K562 (cell line): Measurements from ENCODE around the gene AIFM3. TPM values are rescaled to one million over a fixed set of nuclear protein-coding genes. Genes with fewer than 3 reads are reported as not detected.

Experiments
- ATAC-seq: fragments of 200-7000 bp; cut with Tn5 transposase; 3 replicates; pipeline ENCODE4 v1.9.1; 2020; ENCODE audit warnings: moderate library complexity
- BruUV-seq: library from RNA; stranded (reverse); fragments of 400-500 nt; replicated peaks from 2 replicates; lab custom pipeline; 2021; lab: Mats Ljungman, UMichigan
- CTCF ChIA-PET: fragments of 300-600 bp; formaldehyde crosslinking; extraction: SDS; loops from one replicate; lab custom pipeline; 2021; ENCODE audit warnings: low intra/inter-chr PET ratio; lab: Yijun Ruan, JAX
- POLR2A ChIA-PET: fragments of 300-600, 350-650 bp; sonication (Branson Sonifier 250); formaldehyde crosslinking; extraction: SDS; loops from one replicate; lab custom pipeline; 2021; ENCODE audit warnings: antibody characterized with exemption, inconsistent platforms; lab: Yijun Ruan, JAX
- DNase-seq, 4 experiments: peaks; one replicate each; pipeline versions ENCODE4 v3.0.0 to v3.0.0-alpha.2; 2011 to 2018; ENCODE audit warnings: low spot score in 3 of 4, mixed read lengths in 3 of 4; ENCODE audit errors: extremely low read depth in 1 of 4
- FAIRE-seq: peaks from 2 replicates; lab custom pipeline; 2011; peaks lifted over from hg19 to GRCh38; lab: Jason Lieb, UNC
- H2AFZ ChIP-seq: 2 replicates; pipeline ENCODE4 v1.6.0; 2011; ENCODE audit warnings: low read depth, low read length, control low read depth, inconsistent platforms
- H3K27ac ChIP-seq: fragments of 200-600 bp; 3 replicates; pipeline ENCODE4 v1.8.0; 2011; ENCODE audit warnings: low read depth, mild to moderate bottlenecking, control low read depth, inconsistent platforms, low read length, moderate library complexity, mixed read lengths; ENCODE audit errors: extremely low read depth
- H3K27me3 ChIP-seq, 2 experiments: fragments of 300-600 bp in 1 of 2; 2 replicates in 1 of 2; 3 replicates in 1 of 2; pipeline versions ENCODE4 v1.6.0 to v1.8.0; 2011; ENCODE audit warnings: inconsistent platforms in 2 of 2, low read length in 2 of 2, mild to moderate bottlenecking in 1 of 2, mixed read lengths in 1 of 2, moderate library complexity in 1 of 2; ENCODE audit not compliant: control insufficient read depth in 2 of 2, insufficient read depth in 2 of 2
- H3K36me3 ChIP-seq: fragments of 300-600 bp; 3 replicates; pipeline ENCODE4 v1.8.0; 2011; ENCODE audit warnings: mild to moderate bottlenecking, low read length, inconsistent platforms; ENCODE audit not compliant: control insufficient read depth, insufficient read depth
- H3K4me1 ChIP-seq, 2 experiments: fragments of 200-600 bp in 1 of 2; replicated peaks in 1 of 2; 2 replicates in 1 of 2; 3 replicates in 1 of 2; pipeline versions ENCODE4 v1.5.1 to v1.8.0; 2011; ENCODE audit warnings: inconsistent platforms in 2 of 2, low read length in 2 of 2, mild to moderate bottlenecking in 1 of 2, mixed read lengths in 1 of 2, moderate library complexity in 1 of 2; ENCODE audit not compliant: control insufficient read depth in 2 of 2, insufficient read depth in 2 of 2
- H3K4me2 ChIP-seq: 2 replicates; pipeline ENCODE4 v1.6.1; 2011; ENCODE audit warnings: low read length, control low read depth, inconsistent platforms, mixed read lengths; ENCODE audit not compliant: insufficient read depth
- H3K4me3 ChIP-seq: fragments of 200-600 bp; sonication (generic), shearing (Covaris generic); 2 replicates; pipeline ENCODE4 v1.5.1; 2016; ENCODE audit warnings: control low read depth, inconsistent platforms
- H3K79me2 ChIP-seq: fragments of 200-600 bp; 3 replicates; pipeline ENCODE4 v1.8.0; 2011; ENCODE audit warnings: low read length, inconsistent platforms; ENCODE audit not compliant: control insufficient read depth, insufficient read depth
- H3K9ac ChIP-seq, 2 experiments: 2 replicates each; pipeline versions ENCODE4 v1.6.0 to v1.6.1; 2011; ENCODE audit warnings: low read depth in 2 of 2, low read length in 2 of 2, control low read depth in 1 of 2, inconsistent platforms in 1 of 2, mild to moderate bottlenecking in 1 of 2, mixed read lengths in 1 of 2; ENCODE audit not compliant: insufficient read depth in 1 of 2
- H3K9me1 ChIP-seq: one replicate; pipeline ENCODE4 v1.6.0; 2011; ENCODE audit warnings: inconsistent platforms, mild to moderate bottlenecking, low read length, moderate library complexity; ENCODE audit not compliant: control insufficient read depth, insufficient read depth
- H3K9me3 ChIP-seq: replicated peaks from 2 replicates; pipeline ENCODE4 v1.5.1; 2011; ENCODE audit warnings: low read depth, low read length, inconsistent platforms; ENCODE audit not compliant: control insufficient read depth, insufficient read depth
- H4K20me1 ChIP-seq: replicated peaks from 2 replicates; pipeline ENCODE4 v1.6.1; 2011; ENCODE audit warnings: low read length, inconsistent platforms, mixed read lengths; ENCODE audit not compliant: control insufficient read depth, insufficient read depth
- ATF2 ChIP-seq: sonication (generic); formaldehyde crosslinking; IDR thresholded peaks from 2 replicates; pipeline ENCODE4 v1.8.1; 2022; ENCODE audit warnings: missing genetic modification reagents
- FOXM1 ChIP-seq, 2 experiments: fragments of 450-650 bp in 1 of 2; sonication (generic) in 1 of 2; formaldehyde crosslinking in 1 of 2; IDR thresholded peaks; 2 replicates each; pipeline versions ENCODE4 v1.6.1 to v1.9.0; 2017 to 2022; ENCODE audit warnings: low read depth in 2 of 2, mild to moderate bottlenecking in 2 of 2, missing genetic modification reagents in 1 of 2, moderate library complexity in 1 of 2
- IFI16 ChIP-seq: fragments of 250-450 bp; sonication (Bioruptor Pico); IDR thresholded peaks from 2 replicates; pipeline ENCODE4 v2.1.2; 2022; ENCODE audit warnings: mild to moderate bottlenecking, inconsistent platforms
- MAX ChIP-seq: sonication (generic); formaldehyde crosslinking; IDR thresholded peaks from 2 replicates; pipeline ENCODE4 v1.9.0; 2022; ENCODE audit warnings: mild to moderate bottlenecking, missing genetic modification reagents
- NCOA2 ChIP-seq, 2 experiments: fragments of 450-650 bp; IDR thresholded peaks; 2 replicates each; pipeline ENCODE4 v1.6.1; 2018; ENCODE audit warnings: mild to moderate bottlenecking in 2 of 2, moderate library complexity in 1 of 2; ENCODE audit not compliant: partially characterized antibody in 2 of 2
- PTRF ChIP-seq: fragments of 450-650 bp; IDR thresholded peaks from 2 replicates; pipeline ENCODE4 v1.6.1; 2016; ENCODE audit warnings: mild to moderate bottlenecking, missing genetic modification characterization, missing compliant biosample characterization
- STAG1 ChIP-seq: sonication (generic); formaldehyde crosslinking; IDR thresholded peaks from 2 replicates; pipeline ENCODE4 v1.5.0; 2020; ENCODE audit warnings: missing genetic modification reagents, borderline replicate concordance
- TSHZ1 ChIP-seq: fragments of 250-450 bp; sonication (Bioruptor Pico); IDR thresholded peaks from 2 replicates; pipeline ENCODE4 v1.4.0; 2020; ENCODE audit warnings: mild to moderate bottlenecking, moderate library complexity
- ZFP91 ChIP-seq: sonication (generic); formaldehyde crosslinking; IDR thresholded peaks from 2 replicates; pipeline ENCODE4 v1.8.0; 2022; ENCODE audit warnings: mild to moderate bottlenecking, missing genetic modification reagents
- ZNF277 ChIP-seq: fragments of 250-450 bp; sonication (Bioruptor Pico); IDR thresholded peaks from 2 replicates; pipeline ENCODE4 v1.8.0; 2022; ENCODE audit warnings: inconsistent platforms, mild to moderate bottlenecking, moderate library complexity, borderline replicate concordance
- WGBS: fragments of 100-300 bp; shearing (Covaris generic); methylation state at CpG from one replicate; pipeline ENCODE4 v1.1.6; 2016; ENCODE audit warnings: low coverage, mixed read lengths; ENCODE audit not compliant: insufficient coverage; ENCODE audit errors: missing lambda C conversion rate; 5-methylcytosine and 5-hydroxymethylcytosine counted together
- in situ Hi-C: fragments of 300-500 bp; cut with MboI; formaldehyde crosslinking; loops from 4 replicates; pipeline ENCODE4 v1.15.0; 2018; ENCODE audit warnings: inconsistent platforms, mixed read lengths
- intact Hi-C: fragments of 100-400 bp; cut with micrococcal nuclease; formaldehyde crosslinking; loops from 2 replicates; pipeline ENCODE4 v1.14.2; 2022
- polyA plus RNA-seq, 8 experiments: library from polyadenylated mRNA; depleted of rRNA in 4 of 8; stranded (reverse) in 5 of 8; unstranded in 3 of 8; fragments of >200 nt; fragmentation: Nextera tagmentation in 2 of 8; fragmentation: Illumina TruSeq in 1 of 8; extraction: Ambion mirVana in 2 of 8; extraction: Trizol in 1 of 8; gene quantifications; 2 replicates each; pipeline versions ENCODE4 v1.2.1 to v1.2.3, GENCODE V29; 2011 to 2014; ENCODE audit warnings: inconsistent platforms in 1 of 8, missing spikeins in 1 of 8
- total RNA-seq, 7 experiments: library from RNA; depleted of rRNA in 6 of 7; stranded (reverse); fragments of >200 nt in 6 of 7; fragmentation: Illumina TruSeq in 2 of 7; extraction: Trizol in 2 of 7; gene quantifications; 2 replicates each; pipeline versions ENCODE4 v1.2.1 to v1.2.3, GENCODE V29; 2011 to 2021; ENCODE audit warnings: low replicate concordance in 1 of 7

Gene AIFM3
- total and polyA plus RNA-seq, 9 of the 15 experiments (the other 6 are each of a cell fraction or from before 2014, with no cell fraction given): 0.03 to 0.20 (median 0.07) TPM; not detected in 1

- TF ChIP-seq ATF2 (CRISPR knock-in tag): no peak
These were observed 26.8 kb upstream of the AIFM3 start (continued) for GRCh38 chr22:20940186-20940651.

- Histone ChIP-seq H3K27ac (no peak overlapping the region; the same call in 2 of the 3 replicates), H3K79me2 (peaks cover 97% of the 10 kb centered on the region), H3K4me1 (peaks cover 23 to 43% of the 10 kb centered on the region in 2 experiments), H2AFZ (no peak overlapping the region), H4K20me1 (peaks cover 95% of the 10 kb centered on the region), H3K9ac (no peak overlapping the region; a peak in 1 of 4 replicates), H3K9me1 (peaks cover 47% of the 10 kb centered on the region), H3K9me3 (no peaks in the 10 kb centered on the region), H3K4me3 (no peak overlapping the region), H3K27me3 (no peaks in the 10 kb centered on the region), H3K36me3 (peaks cover 84% of the 10 kb centered on the region), H3K4me2 (peak overlapping the region; percentile 22; the same call in 1 of the 2 replicates)
- 80% methylated on average over 4 of the region's 4 CpGs for WGBS
- no TSS peak for BruUV-seq
- ChIA-PET CTCF (no interaction called here), POLR2A (interaction anchor here (1.0 to 64.4 kb wide), 5 partner anchors 10 to 74 kb away, joined by 3 to 1556 read pairs (median 3); partner anchors contain the start of genes AIFM3, CRKL and LZTR1)
- in situ Hi-C loops (no loop called here), intact Hi-C loops (no loop called here)
- ATAC-seq: peak; percentile 6
- DNase-seq: no peak
- FAIRE-seq: no peak
- no peak for TF ChIP-seq ZFP91
- 0 out of 2 replicates have a peak, but pooled peaks have one; percentile 36 for TF ChIP-seq MAX (CRISPR knock-in tag)
- TF ChIP-seq IFI16 (CRISPR knock-in tag): 0 out of 2 replicates have a peak, but pooled peaks have one; percentile 62
- TF ChIP-seq ZNF277 (CRISPR knock-in tag): peak; percentile 26; the same call in 1 of the 2 replicates
- no peak for TF ChIP-seq PTRF (tag)
- TF ChIP-seq TSHZ1 (CRISPR knock-in tag): no peak
- TF ChIP-seq STAG1 (CRISPR knock-in tag): no peak
- no peak for TF ChIP-seq NCOA2 (IDR thresholded peaks at IDR 0.05; ENCODE audit: partially characterized antibody in 2 of 2)
- no peak for TF ChIP-seq FOXM1 (IDR thresholded peaks at IDR 0.05; ENCODE audit: low read depth)
- TF ChIP-seq FOXM1 (CRISPR knock-in tag; IDR thresholded peaks at IDR 0.05; ENCODE audit: low read depth): no peak
These were observed 26.1 kb upstream of the AIFM3 start for GRCh38 chr22:20940904-20941385.
